Hematopoietic multipotent progenitor cell treated with erythropoietin and hydrocortisone succinate and interleukin-3 and kit ligand, for 15 days (in vitro differentiated cells): Measurements from ENCODE around the gene CDK4.

Source experiments
- DNase-seq: peaks from one replicate; pipeline ENCODE4 v3.0.0-alpha.2; 2015; ENCODE audit warnings: low spot score

Gene CDK4

DNA sequence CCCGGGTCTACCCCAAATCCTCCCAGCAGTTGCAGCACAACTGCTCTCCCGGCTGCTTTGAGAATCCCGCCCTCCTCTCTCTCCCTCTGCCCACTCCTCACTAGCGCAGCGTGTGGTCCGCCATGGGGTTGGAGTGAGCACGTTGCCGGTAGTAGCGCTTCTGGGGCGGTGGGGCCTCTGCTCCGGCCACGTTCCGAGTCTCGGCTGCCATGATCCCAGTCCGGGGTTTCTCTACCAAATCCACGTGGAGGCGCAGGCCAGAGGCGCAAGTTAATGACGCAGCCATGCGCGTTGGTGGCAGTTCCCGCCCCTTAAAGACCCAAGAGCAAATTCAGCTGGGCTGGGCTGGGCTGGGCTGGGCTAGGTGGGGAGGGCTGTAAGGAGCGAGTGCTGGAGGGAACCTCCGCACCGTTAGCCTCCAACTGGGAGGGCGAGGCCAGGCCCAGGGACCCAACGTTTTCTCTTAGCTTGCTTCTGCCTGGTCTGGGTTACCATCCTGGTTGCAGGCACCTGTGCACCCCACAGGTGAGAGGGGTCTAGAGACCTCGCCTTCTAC is 19.8 kb upstream of the CDK4 start, which contains the start of gene METTL1:
Gene METTL1, minus strand, starts transcription at position 233 of the 556 bp plus-strand sequence. Its CDS starts 22 bp downstream, at position 211.
- DNase-seq, result peak; percentile 88

DNA sequence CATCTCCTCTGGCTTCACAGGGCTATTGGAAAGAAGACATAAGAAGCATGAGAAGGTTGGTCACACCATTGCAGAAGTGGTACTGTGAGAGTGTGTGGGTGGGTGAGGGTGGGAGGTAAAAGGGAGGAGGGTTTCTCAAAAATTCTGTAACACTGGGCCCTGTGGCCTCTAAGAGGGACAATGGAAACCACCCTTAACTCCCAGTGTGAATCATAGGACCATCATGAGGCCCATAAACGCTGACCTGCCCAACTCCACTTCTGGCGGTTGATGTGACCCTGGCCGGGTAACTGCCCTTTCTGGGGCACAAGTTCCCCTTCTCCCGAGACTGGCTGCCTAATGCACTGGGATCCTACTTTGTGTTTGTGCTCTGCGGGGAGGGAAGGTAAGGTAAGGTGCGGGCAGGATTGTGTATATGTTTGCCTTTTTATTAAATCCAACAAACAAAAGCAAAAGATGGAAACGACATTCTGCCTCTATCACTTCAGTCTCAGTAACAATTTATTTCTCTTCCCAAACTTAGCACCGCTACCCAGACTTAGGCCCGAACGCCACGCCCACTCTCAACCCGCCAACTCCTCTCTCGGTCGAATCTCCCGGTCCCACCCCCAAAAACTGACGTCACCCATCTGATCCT is 19.2 kb upstream of the CDK4 start:
- DNase-seq, result peak; percentile 80

DNA sequence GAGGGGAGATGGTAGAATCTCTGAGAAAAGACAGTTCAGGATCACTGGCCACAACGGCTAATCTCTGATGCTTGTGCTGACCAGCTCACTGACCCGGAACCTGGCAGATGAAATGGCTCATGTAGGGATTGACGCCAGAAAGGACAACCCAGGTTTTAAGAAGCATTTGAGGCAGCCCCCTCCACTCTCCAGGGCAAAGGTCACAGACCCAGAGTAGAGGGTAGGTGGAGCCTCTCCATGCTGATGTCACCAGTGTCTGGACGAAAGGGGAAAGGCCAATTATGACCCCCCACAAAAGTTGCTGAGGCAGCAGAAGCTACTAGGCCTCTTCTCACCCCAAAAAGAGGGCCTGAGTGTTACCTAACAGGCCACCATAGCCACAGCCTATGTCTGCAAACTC is 18.6 kb upstream of the CDK4 start:
- no peak for DNase-seq

DNA sequence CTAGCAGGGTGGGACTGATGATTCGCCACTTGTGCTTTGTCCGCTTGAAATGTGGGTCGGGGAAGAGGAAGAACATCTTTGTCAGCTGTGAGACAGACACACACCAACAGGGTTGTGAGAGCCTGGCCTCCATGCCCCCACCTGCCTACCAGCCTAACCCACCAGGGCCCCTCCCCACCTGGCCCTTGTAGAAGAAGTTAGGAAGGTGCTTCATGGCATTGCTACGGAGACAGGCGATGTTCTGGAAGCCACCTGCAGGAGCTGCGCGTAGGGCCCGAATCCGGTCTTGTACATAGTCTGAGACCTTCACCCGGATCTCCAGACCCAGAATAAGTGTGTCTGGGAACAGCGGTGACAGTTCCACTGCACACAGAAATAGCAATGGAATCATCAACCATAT is 17.5 kb upstream of the CDK4 start:
- DNase-seq, result no peak

DNA sequence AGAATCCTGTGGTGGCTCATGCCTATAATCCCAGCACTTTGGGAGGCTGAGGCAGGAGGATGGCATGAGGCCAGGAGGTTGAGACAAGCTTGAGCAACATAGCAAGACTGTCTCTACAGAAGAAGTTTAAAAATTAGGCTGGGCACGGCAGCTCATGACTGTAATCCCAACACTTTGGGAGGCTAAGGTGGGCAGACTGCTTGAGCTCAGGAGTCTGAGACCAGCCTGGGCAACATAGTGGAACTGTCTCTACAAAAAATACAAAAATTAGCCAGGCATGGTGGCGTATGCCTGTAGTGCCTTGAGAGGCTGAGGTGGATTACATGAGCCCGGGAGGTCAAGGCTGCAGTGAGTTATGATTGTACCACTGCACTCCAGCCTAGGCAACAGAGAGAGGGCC is 15.8 kb upstream of the CDK4 start:
- no peak for DNase-seq

DNA sequence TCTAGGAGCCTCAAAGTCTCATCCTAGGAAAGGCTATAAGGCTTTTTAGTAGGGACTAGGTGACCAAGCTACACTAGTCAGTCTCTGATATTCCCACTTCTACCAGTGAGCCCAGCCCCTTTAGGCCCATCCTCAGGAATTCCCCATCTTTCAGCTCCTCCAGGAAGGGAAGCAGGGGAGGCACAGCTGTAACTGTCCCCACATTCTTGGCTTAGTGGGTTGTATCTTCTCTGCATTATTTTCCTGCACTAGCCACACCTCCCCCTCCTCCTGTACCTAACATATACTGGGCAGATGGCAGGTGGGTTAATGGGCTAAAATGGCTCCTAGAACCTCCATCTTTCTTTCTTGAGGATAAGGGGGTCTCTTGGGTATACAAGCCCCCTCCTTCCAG is 15.2 kb upstream of the CDK4 start:
- no peak for DNase-seq

DNA sequence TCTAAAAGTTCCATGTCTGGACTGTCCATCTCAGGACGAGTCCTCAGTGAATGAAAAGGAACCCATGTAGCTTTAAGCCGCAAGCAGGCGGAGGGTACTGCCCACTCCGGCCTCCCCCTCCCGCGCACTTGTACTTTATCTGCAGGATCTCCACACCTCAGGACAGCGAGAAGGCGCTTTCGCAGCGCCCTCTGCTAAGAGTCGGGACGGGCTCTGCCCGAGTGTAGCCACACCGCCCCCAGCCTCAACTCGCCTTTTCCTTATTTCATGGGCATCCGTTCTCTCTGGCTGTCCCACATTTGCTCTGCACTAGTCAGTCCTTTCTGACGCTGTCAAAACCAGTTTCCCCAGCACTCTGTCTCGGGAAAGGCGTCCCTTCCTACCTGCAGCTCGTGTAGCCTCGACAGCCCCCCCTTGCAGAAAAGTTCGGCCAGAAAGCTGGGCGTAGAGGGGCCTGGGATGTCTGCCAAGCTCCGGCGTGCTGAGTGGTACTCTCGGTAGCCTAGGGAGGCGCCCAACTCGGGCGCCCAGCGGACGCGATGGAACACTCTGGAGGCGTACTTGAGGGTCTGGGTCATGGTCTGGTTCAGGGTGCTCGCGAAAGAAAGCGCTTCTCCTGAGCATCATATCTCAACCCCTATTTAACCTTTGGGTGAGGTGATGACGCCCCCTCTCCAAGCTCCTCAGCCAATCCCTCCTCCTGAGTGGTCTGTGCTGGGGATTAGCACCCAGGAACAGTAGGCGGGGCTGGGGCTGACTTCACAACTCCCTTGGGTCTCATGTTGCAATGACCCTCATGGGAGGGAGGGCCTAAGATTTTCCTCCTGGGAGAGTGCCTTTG is 14.6 kb upstream of the CDK4 start, which contains the start of gene CYP27B1:
Gene CYP27B1, minus strand, starts transcription at position 615 of the 841 bp plus-strand sequence. Its CDS starts 37 bp downstream, at position 578.
- no peak for DNase-seq

DNA sequence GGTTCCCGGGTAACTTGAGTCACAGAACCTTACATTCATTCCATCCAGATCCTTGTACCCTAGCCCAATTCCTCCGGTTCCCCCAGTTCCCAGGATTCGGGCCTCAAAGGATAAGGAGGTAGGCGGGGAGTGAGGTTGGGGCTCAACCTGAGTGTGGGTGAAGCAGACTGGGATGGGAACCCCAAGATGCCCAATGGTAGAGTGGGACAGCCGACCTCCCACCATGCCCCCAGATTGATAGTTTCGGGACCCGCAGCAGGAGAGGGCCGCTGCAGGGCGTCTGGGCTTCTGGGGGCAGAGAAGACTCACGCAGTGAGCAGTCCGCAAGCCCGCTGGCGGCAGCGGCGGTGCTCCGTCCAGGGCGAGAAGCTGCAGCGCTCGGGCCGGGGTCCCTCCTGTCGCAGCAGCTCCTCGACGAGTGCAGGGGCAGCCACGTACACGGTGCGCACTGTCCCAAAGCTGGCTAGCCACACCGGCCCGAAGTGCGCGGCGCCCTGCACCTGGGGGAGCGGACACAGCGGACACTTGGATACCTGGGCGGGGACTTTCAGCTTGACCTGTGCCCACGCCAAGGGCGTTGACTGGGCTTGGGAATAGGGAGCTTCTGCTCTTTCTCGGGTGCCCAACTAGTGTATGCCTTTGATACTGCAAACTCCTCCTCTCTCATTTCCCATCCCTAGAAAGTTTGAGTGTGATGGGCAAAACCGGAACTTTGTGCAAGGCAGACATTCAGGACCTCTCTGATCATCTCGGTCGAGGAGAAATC is 13.8 kb upstream of the CDK4 start:
- DNase-seq, result no peak

DNA sequence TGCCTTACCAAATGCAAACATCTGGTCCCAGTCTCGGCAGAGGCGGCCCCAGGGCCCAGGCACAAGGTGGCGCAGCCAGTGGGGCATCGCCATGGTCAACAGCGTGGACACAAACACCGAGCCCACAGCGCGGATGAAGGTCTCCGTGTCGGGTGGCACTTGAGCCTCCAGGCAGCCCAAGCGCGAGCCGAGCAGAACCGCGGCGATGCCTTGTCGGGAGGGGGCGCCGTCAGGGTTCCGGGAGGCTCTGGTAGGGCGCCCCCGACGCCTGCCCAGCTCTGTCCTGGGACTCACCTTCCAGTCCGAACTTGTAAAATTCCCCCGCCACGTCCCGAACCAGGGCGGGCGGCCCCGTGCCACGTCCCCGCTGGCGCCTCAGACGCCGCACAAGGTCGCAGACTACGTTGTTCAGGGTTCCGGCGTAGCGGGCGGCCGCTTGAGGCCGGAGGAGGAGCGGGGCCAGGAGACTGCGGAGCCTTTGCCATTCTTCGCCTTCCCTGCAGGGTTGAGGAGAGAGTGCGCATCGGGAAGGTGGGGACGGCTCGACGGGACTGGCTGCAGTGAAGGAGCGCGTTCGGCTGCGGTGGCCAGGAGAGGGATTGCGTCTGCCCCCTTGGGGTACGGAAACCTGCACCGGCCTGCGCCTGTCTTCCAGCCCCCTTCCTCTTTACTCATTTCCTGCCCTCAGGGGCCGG is 13.0 kb upstream of the CDK4 start:
- DNase-seq, result no peak

DNA sequence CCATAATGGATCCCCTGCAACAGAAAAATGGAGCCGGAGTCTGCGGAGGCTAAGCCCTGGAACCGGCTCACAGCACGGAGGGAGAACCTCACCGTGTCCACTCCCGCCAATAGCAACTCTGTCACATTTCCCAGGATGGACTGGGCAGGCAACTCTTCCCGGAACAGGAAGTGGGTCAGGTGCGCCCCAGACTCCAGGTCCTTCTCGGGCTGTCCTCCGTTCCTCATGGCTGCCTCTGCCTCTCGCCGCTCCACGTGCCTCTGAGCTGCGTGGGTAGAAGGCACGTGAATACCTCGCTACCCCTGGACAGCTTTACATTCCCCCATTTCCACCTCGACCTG is 12.5 kb upstream of the CDK4 start:
- DNase-seq, result no peak

DNA sequence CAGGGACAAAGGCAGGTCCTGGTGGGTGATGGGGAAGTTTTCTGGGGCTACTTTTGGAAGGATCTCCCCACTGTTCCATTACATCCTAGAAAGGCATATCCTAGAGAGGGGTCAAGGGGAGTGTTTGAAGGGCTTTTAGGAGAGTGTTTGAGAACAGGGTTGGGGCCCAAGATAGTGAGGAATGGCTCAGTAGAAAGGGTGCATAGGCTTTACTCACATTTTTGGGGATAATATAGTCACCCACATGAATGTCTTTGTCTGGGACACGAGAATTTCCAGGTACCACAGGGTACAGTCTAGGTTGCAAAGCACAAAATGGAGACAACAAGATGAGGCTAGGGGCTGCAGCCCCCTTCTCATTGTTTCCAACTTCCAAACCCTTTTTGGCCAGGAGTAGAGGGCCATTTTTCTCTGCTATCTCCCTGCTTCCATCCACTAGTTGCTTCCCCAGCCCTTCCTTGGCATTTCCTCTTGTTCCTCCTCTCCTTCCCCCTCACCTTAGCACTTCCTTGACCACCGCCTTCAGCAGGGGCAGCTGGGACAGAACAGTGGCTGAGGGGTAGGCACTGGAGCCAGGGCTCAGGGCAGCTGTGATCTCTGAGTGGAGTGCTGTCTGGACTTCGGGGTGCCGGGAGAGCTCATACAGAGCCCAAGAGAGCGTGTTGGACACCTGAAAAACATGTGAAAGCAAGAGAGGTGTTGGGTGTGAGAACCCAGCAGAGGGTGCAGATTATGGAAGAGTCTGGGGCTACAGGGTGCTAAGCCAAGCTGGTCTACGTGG is 12.0 kb upstream of the CDK4 start:
- DNase-seq, result no peak

DNA sequence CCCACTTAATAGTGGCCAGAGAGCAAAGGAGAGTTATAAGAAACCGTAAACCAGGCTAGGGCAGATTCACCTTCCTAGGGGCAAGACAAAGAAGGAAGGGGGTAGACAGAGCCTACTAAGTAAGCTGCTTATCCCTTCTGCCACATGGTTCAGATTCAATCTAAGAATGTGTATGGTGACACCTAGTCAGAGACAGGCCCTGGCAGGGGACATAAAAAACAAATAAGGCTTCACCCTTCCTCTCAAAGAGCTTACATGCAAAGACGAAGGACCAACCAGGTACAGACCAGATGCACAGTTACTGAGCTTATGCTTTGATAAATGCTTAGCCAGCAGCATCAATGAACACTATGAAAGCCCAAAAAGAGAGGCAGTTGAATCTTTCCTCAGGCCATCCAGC is 10.4 kb upstream of the CDK4 start:
- no peak for DNase-seq

DNA sequence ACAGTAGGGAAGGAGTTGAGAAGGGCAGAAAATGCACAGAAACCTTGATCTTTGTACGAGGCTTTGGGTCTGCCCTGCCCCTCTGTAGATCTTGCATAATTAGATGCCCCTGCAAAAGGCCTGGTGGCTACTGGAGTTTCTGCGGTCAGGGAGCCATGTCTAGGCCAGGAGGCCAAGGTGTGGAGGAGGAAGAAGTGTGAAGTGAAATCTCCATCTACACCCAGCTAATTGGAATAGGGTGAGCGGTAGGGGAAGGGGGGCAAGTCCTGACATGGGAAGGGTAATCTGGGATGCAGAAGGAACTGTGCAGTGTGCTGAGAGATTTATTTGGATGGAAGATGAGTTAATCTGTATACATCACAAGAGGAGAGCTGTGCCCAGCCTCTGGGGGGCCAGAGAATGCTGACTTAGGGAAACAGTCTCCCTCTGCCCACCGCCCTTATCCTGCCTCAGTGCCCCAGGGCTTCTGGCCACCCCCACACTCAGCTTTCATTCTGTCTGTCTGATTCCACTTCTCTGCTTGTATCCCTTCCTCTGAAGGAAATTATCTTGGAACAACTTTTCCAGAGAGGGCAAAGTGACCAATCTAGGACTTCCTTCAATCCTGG is 9.4 kb upstream of the CDK4 start:
- DNase-seq, result no peak

DNA sequence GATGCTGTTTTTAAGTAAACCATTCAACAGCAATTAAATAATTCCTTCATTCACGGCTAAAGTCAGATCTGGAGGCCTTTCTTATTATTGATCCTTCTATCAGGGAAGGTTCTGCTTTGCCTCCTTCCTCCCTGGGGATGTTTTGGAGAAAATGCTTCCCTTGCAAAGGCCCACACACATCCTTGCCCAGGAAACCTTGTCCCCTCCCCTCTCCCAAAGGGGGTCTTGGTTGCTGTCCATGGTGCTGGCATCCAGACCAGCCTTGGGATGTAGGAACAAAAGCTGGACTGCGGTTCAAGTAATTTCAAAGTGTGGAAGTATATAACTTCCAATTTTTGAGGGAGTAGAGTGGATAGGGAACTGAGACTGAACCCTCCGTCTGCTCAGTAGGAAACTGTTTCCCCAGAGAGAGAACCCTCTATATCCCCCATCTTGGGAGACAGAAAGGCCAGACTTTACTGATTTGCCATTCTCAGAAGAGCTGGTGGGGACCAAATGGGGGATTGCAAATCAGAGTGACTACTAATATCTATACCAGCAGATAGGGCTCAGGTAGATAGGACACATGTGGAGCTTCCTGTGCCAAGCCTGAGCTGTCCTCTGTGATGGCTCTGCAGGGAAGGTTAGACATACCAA is 8.4 kb upstream of the CDK4 start:
- DNase-seq, result no peak

DNA sequence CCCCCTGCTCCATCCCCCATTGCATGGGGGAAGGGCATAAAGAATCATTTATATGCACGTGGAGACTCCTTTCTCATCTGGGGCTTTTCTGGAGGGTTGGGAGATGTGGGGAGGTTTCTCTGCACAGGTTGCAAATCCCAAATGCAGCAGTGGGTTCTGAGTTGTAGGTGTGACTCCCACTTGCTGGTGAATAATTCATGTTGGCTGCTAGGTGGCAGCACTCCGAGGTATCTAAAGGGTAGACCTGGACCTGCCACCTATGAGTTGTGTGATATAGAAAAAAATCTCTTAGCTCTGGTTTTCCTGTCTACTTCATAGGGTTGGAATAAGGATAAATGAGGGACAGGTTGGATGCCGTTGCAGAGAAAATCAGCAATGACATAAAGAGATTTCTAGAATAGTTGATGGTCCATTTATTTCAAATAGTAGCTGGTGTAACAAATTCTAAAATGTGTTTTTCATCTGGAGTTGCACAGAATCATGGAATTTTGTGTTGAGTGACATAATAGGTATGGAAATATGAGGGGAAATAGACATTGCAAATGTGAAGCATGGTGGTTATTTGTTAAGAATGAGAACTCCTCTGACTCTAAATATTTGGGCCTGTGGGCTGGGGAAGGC is 7.4 kb upstream of the CDK4 start:
- peak; percentile 35 for DNase-seq

DNA sequence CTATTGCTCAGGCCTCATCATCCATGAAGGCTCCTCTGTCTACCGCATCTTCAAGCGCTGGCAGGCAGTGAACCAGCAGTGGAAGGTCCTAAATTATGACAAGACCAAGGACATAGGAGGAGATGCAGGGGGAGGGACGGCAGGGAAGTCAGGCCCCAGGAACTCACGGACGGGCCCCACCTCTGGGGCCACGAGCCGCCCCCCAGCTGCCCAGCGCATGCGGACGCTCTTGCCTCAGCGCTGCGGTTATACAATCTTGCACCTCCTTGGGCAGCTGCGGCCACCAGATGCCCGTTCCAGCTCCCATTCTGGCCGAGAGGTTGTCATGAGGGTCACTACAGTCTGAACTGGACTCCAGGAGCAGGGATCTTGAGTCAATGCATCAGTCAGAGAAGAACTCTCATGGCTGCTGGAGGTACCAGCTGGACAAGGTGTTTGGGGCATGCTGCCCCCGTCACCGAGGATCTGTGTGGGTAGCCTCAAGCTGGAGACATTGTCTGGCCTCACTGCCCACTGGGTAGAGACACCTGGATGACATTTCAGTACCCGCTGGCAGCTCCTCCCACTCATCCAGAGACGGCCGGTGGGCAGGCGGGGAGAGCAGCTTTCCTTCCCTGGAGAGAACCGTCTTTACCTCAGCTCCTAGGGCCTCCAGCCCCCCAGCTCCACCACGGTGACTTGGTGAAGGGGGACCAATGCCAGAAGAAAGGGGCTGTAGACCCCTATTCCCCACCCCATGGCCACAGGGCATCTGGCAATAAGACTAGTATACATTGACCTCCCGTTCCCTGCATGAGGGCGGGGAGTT is 6.6 kb upstream of the CDK4 start:
- DNase-seq, result no peak

DNA sequence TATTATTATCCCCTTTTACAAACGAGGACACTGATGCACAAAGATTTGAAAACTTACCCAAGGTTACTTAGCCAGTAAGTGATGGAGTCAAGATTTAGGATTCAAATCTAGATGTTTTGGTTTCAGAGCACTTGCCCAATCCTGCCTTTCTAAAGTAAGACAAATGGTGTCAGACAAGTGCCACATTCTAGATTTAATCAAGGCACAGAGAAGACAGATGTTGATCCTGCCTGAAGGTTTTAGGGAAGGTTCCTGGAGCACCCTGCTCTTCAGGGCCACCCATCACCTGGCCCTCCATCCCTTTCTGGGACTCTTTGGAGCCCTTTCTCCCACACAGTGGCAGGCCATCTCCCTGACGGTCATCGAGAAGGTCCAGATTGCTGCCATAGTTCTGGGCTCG is 5.7 kb upstream of the CDK4 start:
- DNase-seq, result no peak

DNA sequence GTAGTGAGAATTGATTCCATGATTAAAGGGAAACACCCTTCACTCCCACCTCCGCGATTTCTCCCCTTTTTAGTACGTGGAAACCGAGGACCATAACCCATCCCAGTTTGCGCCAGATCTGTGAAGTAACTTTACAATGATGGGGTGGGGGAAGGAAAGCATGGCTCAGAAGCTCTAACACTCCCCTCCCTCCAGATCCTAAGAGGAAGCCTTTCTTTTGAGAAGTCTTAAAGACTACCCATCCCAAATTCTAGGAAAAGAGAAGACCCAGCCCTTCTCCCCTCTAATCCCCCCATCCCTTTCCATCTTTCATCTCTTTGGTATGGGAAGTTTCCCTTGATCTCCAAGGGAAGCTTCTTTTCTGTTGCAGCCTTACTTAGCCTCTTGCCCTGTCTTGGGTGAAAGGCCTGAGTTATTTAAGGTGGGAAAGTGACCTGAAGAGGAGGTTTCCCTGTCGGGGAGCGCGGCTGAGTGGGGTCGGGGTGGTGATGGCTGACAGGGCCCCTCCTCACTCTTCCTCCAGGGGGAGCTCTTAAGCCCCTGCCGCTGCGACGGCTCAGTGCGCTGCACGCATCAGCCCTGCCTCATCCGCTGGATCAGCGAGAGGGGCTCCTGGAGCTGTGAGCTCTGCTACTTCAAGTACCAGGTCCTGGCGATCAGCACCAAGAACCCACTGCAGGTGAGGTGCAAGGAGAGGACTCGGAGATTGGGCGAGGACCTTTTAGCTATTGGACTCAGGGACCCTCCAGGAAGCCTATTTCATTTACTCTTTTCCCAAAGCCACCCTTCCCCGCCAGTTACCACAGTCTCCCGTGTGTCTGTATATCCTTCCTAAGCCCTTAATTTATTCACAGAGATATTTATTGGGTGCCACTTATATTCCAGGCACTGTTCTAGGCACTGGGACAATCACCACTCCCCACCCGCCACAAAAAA is 4.6 kb upstream of the CDK4 start:
- peak; percentile 72 for DNase-seq
